H1 (cell line): ENCODE measurements around the gene DENND4C. TPM values are rescaled to one million over a fixed set of nuclear protein-coding genes. Genes with fewer than 3 reads are reported as not detected.
"Not testable (repeated sequence)": the region's sequence is repeated elsewhere in the genome, so short reads cannot be mapped to it uniquely, and the experiment has no call there.

ENCODE experiments used
- CTCF ChIA-PET: fragments of 300-600 bp; sonication (Branson Sonifier 250); formaldehyde crosslinking; loops from one replicate; lab custom pipeline; 2021; ENCODE audit not compliant: partially characterized antibody; lab: Charles Lee
- POLR2A ChIA-PET: fragments of 300-600 bp; sonication (Branson Sonifier 250); formaldehyde crosslinking; loops from one replicate; lab custom pipeline; 2021; ENCODE audit warnings: inconsistent platforms; ENCODE audit not compliant: partially characterized antibody; lab: Charles Lee
- DNase-seq, 2 experiments: peaks; one replicate each; pipeline versions ENCODE4 v3.0.0 to v3.0.0-alpha.2; 2010 to 2022; ENCODE audit warnings: low spot score in 2 of 2, low read depth in 1 of 2, mixed read lengths in 1 of 2
- FAIRE-seq: peaks from 2 replicates; lab custom pipeline; 2011; peaks lifted over from hg19 to GRCh38; lab: Jason Lieb, UNC
- H2AFZ ChIP-seq: 2 replicates; pipeline ENCODE4 v1.8.1; 2012; ENCODE audit warnings: low read length, inconsistent platforms
- H2AK5ac ChIP-seq: 2 replicates; pipeline ENCODE4 v1.6.1; 2013; ENCODE audit warnings: low read depth, low read length
- H2BK120ac ChIP-seq: replicated peaks from 2 replicates; pipeline ENCODE3; 2013; ENCODE audit warnings: low read depth, low read length, inconsistent platforms
- H2BK12ac ChIP-seq: 2 replicates; pipeline ENCODE4 v1.6.1; 2013; ENCODE audit warnings: low read depth, low read length
- H2BK15ac ChIP-seq: 2 replicates; pipeline ENCODE4 v1.6.1; 2013; ENCODE audit warnings: low read length
- H2BK20ac ChIP-seq: 2 replicates; pipeline ENCODE4 v1.6.1; 2013; ENCODE audit warnings: low read length
- H2BK5ac ChIP-seq: 2 replicates; pipeline ENCODE4 v1.6.1; 2013; ENCODE audit warnings: low read depth, low read length
- H3K14ac ChIP-seq: 2 replicates; pipeline ENCODE4 v1.6.1; 2013; ENCODE audit warnings: inconsistent platforms; ENCODE audit not compliant: insufficient read length
- H3K18ac ChIP-seq: 2 replicates; pipeline ENCODE4 v1.6.1; 2013; ENCODE audit warnings: low read length; ENCODE audit errors: extremely low read depth
- H3K23ac ChIP-seq: 2 replicates; pipeline ENCODE4 v1.6.1; 2013; ENCODE audit warnings: inconsistent platforms; ENCODE audit not compliant: insufficient read length
- H3K23me2 ChIP-seq: 2 replicates; pipeline ENCODE4 v1.6.1; 2013; ENCODE audit warnings: low read depth, low read length
- H3K27ac ChIP-seq: 2 replicates; pipeline ENCODE4 v1.6.1; 2011; ENCODE audit warnings: low read depth, low read length, inconsistent platforms
- H3K27me3 ChIP-seq, 4 experiments: replicated peaks in 1 of 4; 1 replicate in 1 of 4; 2 replicates in 3 of 4; pipeline versions ENCODE4 v1.6.1 to v1.8.1; 2011 to 2013; ENCODE audit warnings: low read length in 3 of 4, mild to moderate bottlenecking in 3 of 4, inconsistent platforms in 2 of 4, mixed read lengths in 2 of 4, moderate library complexity in 1 of 4; ENCODE audit not compliant: control insufficient read depth in 3 of 4, insufficient read depth in 3 of 4; ENCODE audit errors: extremely low read depth in 1 of 4
- H3K36me3 ChIP-seq, 4 experiments: 2 replicates each; pipeline versions ENCODE4 v1.6.1 to v1.8.1; 2011 to 2013; ENCODE audit warnings: mild to moderate bottlenecking in 4 of 4, low read length in 3 of 4, moderate library complexity in 2 of 4, control low read depth in 1 of 4, inconsistent platforms in 1 of 4; ENCODE audit not compliant: insufficient read depth in 4 of 4, control insufficient read depth in 2 of 4
- H3K4ac ChIP-seq: replicated peaks from 2 replicates; pipeline ENCODE3; 2013; ENCODE audit warnings: low read length, low read depth, mixed read lengths, inconsistent platforms; ENCODE audit not compliant: insufficient read length
- H3K4me1 ChIP-seq, 4 experiments: replicated peaks in 1 of 4; 1 replicate in 1 of 4; 2 replicates in 3 of 4; pipeline versions ENCODE4 v1.6.1 to v1.8.1; 2011 to 2013; ENCODE audit warnings: low read length in 3 of 4, inconsistent platforms in 2 of 4, mixed read lengths in 1 of 4; ENCODE audit not compliant: insufficient read depth in 4 of 4, control insufficient read depth in 3 of 4
- H3K4me2 ChIP-seq, 2 experiments: 2 replicates each; pipeline versions ENCODE4 v1.6.1 to v1.8.1; 2011 to 2013; ENCODE audit warnings: low read depth in 2 of 2, low read length in 2 of 2, control low read depth in 1 of 2, inconsistent platforms in 1 of 2, mild to moderate bottlenecking in 1 of 2; ENCODE audit not compliant: insufficient read depth in 1 of 2
- H3K4me3 ChIP-seq, 4 experiments: fragments of 200-600, 300-600 bp in 1 of 4; sonication (generic), shearing (Covaris generic), sonication (Bioruptor Twin) in 1 of 4; 2 replicates each; pipeline versions ENCODE4 v1.5.1 to v1.8.1; 2011 to 2016; ENCODE audit warnings: low read length in 4 of 4, low read depth in 3 of 4, control low read depth in 2 of 4, inconsistent platforms in 2 of 4, mild to moderate bottlenecking in 2 of 4, mixed read lengths in 1 of 4, moderate library complexity in 1 of 4; ENCODE audit not compliant: insufficient read depth in 2 of 4; ENCODE audit errors: extremely low read depth in 1 of 4
- H3K56ac ChIP-seq: replicated peaks from 2 replicates; pipeline ENCODE3; 2013; ENCODE audit warnings: low read depth, mild to moderate bottlenecking, mixed read lengths, low read length, inconsistent platforms; ENCODE audit not compliant: insufficient read length
- H3K79me1 ChIP-seq: 2 replicates; pipeline ENCODE4 v1.6.1; 2013; ENCODE audit warnings: low read depth, low read length, control low read depth
- H3K79me2 ChIP-seq, 2 experiments: 2 replicates each; pipeline versions ENCODE4 v1.6.1 to v1.8.1; 2012 to 2013; ENCODE audit warnings: low read length in 2 of 2, mild to moderate bottlenecking in 2 of 2, inconsistent platforms in 1 of 2; ENCODE audit not compliant: insufficient read depth in 2 of 2, control insufficient read depth in 1 of 2
- H3K9ac ChIP-seq, 4 experiments: replicated peaks in 1 of 4; 1 replicate in 1 of 4; 2 replicates in 3 of 4; pipeline versions ENCODE4 v1.6.1 to v1.8.1; 2011 to 2013; ENCODE audit warnings: low read depth in 3 of 4, low read length in 3 of 4, control low read depth in 2 of 4, mild to moderate bottlenecking in 2 of 4, moderate library complexity in 2 of 4, inconsistent platforms in 1 of 4; ENCODE audit errors: extremely low read depth in 1 of 4
- H3K9me3 ChIP-seq, 2 experiments: 2 replicates each; pipeline versions ENCODE4 v1.6.1 to v1.8.1; 2012 to 2013; ENCODE audit warnings: mild to moderate bottlenecking in 2 of 2, moderate library complexity in 2 of 2, control low read depth in 1 of 2, inconsistent platforms in 1 of 2, low read depth in 1 of 2, low read length in 1 of 2, mixed read lengths in 1 of 2; ENCODE audit not compliant: insufficient read depth in 2 of 2
- H4K20me1 ChIP-seq, 2 experiments: replicated peaks in 1 of 2; 2 replicates each; pipeline versions ENCODE3 to v1.8.1; 2011 to 2013; ENCODE audit warnings: inconsistent platforms in 2 of 2, low read length in 2 of 2, mild to moderate bottlenecking in 1 of 2; ENCODE audit not compliant: insufficient read depth in 2 of 2, control insufficient read depth in 1 of 2
- H4K5ac ChIP-seq: 2 replicates; pipeline ENCODE4 v1.6.1; 2013; ENCODE audit warnings: low read length, low read depth, mixed read lengths, inconsistent platforms; ENCODE audit not compliant: insufficient read length
- H4K8ac ChIP-seq: 2 replicates; pipeline ENCODE4 v1.8.0; 2013; ENCODE audit warnings: mild to moderate bottlenecking, moderate library complexity, low read length, inconsistent platforms; ENCODE audit not compliant: insufficient read depth; ENCODE audit errors: extremely low read depth
- H4K91ac ChIP-seq: replicated peaks from 2 replicates; pipeline ENCODE3; 2013; ENCODE audit warnings: low read length, mixed read lengths, inconsistent platforms; ENCODE audit not compliant: insufficient read length
- GTF2F1 ChIP-seq: IDR thresholded peaks from 2 replicates; pipeline ENCODE4 v1.6.1; 2012; ENCODE audit warnings: low read depth, low read length, improper control_type of control experiment, borderline replicate concordance
- HDAC2 ChIP-seq, 2 experiments: fragments of 300-600 bp in 1 of 2; sonication (generic) in 1 of 2; IDR thresholded peaks; 2 replicates each; pipeline ENCODE4 v1.6.1; 2011 to 2012; ENCODE audit warnings: low read depth in 2 of 2, low read length in 2 of 2, mild to moderate bottlenecking in 2 of 2, moderate library complexity in 2 of 2, borderline replicate concordance in 1 of 2, inconsistent platforms in 1 of 2
- KDM1A ChIP-seq: fragments of 200-600, 300-600 bp; sonication (generic); IDR thresholded peaks from 2 replicates; pipeline ENCODE4 v1.7.1; 2016; ENCODE audit warnings: mild to moderate bottlenecking, low read length, borderline replicate concordance
- POU5F1 ChIP-seq: IDR thresholded peaks from 2 replicates; pipeline ENCODE4 v1.6.1; 2011; ENCODE audit warnings: low read depth, mild to moderate bottlenecking, low read length, moderate library complexity
- RXRA ChIP-seq: IDR thresholded peaks from 2 replicates; pipeline ENCODE4 v1.6.1; 2011; ENCODE audit warnings: low read depth, mild to moderate bottlenecking, low read length, moderate library complexity; ENCODE audit not compliant: insufficient read depth
- SAP30 ChIP-seq: fragments of 300-600 bp; sonication (generic); IDR thresholded peaks from 2 replicates; pipeline ENCODE4 v1.7.1; 2012; ENCODE audit warnings: low read length, moderate library complexity, mild to moderate bottlenecking, inconsistent platforms; ENCODE audit not compliant: insufficient read depth, insufficient replicate concordance
- SIRT6 ChIP-seq: IDR thresholded peaks from one replicate; pipeline ENCODE4 v1.7.1; 2012; ENCODE audit warnings: low read length, inconsistent platforms
- SUZ12 ChIP-seq: fragments of 200-600 bp; sonication (generic); IDR thresholded peaks from 2 replicates; pipeline ENCODE4 v1.6.1; 2012; ENCODE audit warnings: mild to moderate bottlenecking, inconsistent platforms, low read length, moderate library complexity, mixed read lengths
- WGBS, 2 experiments: shearing (Covaris generic) in 1 of 2; methylation state at CpG; one replicate each; pipeline versions ENCODE4 v1.1.6 to v1.1.7; 2013 to 2015; ENCODE audit warnings: low lambda C conversion rate in 2 of 2, mixed read lengths in 2 of 2, inconsistent platforms in 1 of 2, low coverage in 1 of 2, missing lambda C conversion rate in 1 of 2; ENCODE audit not compliant: insufficient replicate concordance in 2 of 2, insufficient coverage in 1 of 2, insufficient read length in 1 of 2; ENCODE audit errors: extremely low coverage in 1 of 2, missing lambda C conversion rate in 1 of 2; 5-methylcytosine and 5-hydroxymethylcytosine counted together
- polyA plus RNA-seq, 7 experiments: library from polyadenylated mRNA; depleted of rRNA in 3 of 7; stranded (reverse) in 5 of 7; unstranded in 2 of 7; fragments of >200 nt in 5 of 7; fragments of 200-250 nt in 2 of 7; gene quantifications; 1 replicate in 5 of 7; 2 replicates in 1 of 7; 4 replicates in 1 of 7; pipeline versions ENCODE4 v1.2.1 to v1.2.3, GENCODE V29; 2011 to 2013; ENCODE audit warnings: missing spikeins in 2 of 7, mixed read lengths in 2 of 7
- total RNA-seq: library from RNA; stranded (reverse); fragmentation: NEBNext Ultra II Directional; extraction: Animal tissue kit (Norgen Biotek cat#: 25700); gene quantifications from 2 replicates; pipeline ENCODE4 v1.2.1, GENCODE V29; 2021
- TF ChIP-seq, protein P1 (sequence below): IDR thresholded peaks from 2 replicates; pipeline ENCODE4 v1.6.1; 2012; ENCODE audit warnings: inconsistent platforms

DENND4C gene
- total and polyA plus RNA-seq, 2 of the 8 experiments (the other 6 are each of a cell fraction or from before 2014, with no cell fraction given): 6.9 to 18.9 TPM

DNA sequence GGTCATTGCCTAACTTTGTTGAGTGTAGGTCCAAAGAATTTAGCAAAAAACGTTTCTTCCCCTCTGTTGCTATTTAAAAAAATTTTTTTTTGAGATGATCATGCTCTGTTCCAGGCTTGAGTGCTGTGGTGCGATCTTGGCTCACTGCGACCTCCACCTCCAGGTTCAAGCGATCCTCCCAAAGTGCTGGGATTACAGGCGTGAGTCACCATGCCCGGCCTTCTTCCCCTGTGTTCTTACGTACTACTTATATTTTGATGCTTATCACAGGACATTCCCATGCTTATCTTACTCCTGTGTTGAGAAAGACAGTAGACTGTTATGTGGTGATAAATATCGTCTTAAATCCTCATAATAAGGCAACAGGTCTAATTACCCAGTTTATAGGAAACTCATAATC, 180.8 kb downstream of the DENND4C start (continued):
- TF ChIP-seq, protein P1, sequence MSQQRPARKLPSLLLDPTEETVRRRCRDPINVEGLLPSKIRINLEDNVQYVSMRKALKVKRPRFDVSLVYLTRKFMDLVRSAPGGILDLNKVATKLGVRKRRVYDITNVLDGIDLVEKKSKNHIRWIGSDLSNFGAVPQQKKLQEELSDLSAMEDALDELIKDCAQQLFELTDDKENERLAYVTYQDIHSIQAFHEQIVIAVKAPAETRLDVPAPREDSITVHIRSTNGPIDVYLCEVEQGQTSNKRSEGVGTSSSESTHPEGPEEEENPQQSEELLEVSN: no peak
- TF ChIP-seq RXRA (no peak), POU5F1 (no peak), HDAC2 (IDR thresholded peaks at IDR 0.05; ENCODE audit: borderline replicate concordance in 1 of 2, low read depth in 2 of 2, low read length in 2 of 2) (no peak), SUZ12 (no peak), KDM1A (no peak), GTF2F1 (no peak), SAP30 (no peak), SIRT6 (no peak)

DNA sequence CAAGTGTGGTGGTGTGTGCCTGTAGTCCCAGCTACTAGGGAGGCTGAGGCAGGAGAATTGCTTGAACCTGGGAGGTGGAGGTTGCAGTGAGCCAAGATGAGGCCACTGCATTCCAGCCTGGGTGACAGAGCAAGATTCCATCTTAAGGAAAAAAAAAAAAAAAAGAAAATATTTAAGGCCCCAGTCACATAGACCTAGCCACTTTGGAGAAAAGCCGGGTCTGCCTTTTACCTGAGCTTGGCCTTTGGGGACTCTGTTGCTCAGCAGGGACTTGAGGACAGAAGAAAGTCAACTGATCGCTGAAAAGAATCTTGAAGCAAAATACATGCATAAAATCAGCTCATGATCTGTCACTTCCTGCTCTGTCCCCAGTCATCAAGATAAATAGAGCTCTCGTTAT, 183.0 kb downstream of the DENND4C start:
- 55% methylated on average over 3 of the region's 3 CpGs; no CpG with 5 or more reads in 1 of the 2 experiments for WGBS, 2 experiments
- H3K27ac ChIP-seq, FAIRE-seq, H4K5ac ChIP-seq, H3K9me3 ChIP-seq, H2BK20ac ChIP-seq, H3K79me1 ChIP-seq, H3K36me3 ChIP-seq, H3K27me3 ChIP-seq, H4K91ac ChIP-seq, H3K4ac ChIP-seq, DNase-seq, H2BK12ac ChIP-seq, H3K23ac ChIP-seq, H4K8ac ChIP-seq, H3K4me2 ChIP-seq, H2BK120ac ChIP-seq, H2AK5ac ChIP-seq, H3K9ac ChIP-seq, H3K14ac ChIP-seq, H3K4me3 ChIP-seq, H2BK5ac ChIP-seq, H3K56ac ChIP-seq, H3K18ac ChIP-seq, H2BK15ac ChIP-seq, H4K20me1 ChIP-seq, H2AFZ ChIP-seq: not testable (repeated sequence)
- H3K4me1 ChIP-seq: peaks cover 2 to 12% (median 9%) of the 10 kb centered on the region in 4 experiments; a peak in 5 of 7 replicates
- H3K23me2 ChIP-seq: peaks cover 13% of the 10 kb centered on the region
- ChIA-PET POLR2A (interaction anchor here (1.4 to 1.6 kb wide), 2 partner anchors 33 to 35 kb away, joined by 6 to 16 read pairs; partner anchors contain the start of gene RPS6), CTCF (interaction anchor here (1.0 to 1.2 kb wide), 2 partner anchors 44 to 51 kb away, joined by 3 to 5 read pairs; no protein-coding TSS in a partner anchor)
- peaks cover 0 to 38% of the 10 kb centered on the region in 2 experiments; a peak in 2 of 4 replicates for H3K79me2 ChIP-seq
